ENCODE results near the gene ANGPTL2.

DNA sequence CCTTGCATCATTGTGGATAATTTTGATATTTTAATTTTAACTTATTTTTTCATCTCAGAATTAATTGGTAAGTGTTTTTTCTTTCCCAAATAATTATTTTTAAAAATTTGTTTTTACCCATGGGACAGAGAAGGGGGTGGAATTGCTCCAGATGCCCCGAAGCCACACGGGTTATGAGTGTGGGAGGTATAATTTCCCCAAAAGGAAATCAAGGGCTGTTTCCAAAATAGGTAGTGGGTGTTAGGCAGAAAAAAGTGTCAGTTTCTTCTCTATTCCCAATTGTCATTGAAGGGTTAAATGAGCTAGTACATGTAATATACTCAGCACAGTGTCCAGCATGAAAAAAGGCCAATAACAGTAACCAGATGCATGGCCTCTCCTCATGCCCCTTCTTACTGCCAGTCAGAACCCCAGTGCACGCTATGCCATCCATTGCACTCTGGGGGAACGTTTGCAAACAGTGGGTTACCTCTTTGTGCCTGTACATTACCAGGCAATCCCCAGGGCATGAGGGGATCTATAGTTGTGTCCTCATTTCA, 36.4 kb upstream of the ANGPTL2 start:
- TF ChIP-seq, protein P1, sequence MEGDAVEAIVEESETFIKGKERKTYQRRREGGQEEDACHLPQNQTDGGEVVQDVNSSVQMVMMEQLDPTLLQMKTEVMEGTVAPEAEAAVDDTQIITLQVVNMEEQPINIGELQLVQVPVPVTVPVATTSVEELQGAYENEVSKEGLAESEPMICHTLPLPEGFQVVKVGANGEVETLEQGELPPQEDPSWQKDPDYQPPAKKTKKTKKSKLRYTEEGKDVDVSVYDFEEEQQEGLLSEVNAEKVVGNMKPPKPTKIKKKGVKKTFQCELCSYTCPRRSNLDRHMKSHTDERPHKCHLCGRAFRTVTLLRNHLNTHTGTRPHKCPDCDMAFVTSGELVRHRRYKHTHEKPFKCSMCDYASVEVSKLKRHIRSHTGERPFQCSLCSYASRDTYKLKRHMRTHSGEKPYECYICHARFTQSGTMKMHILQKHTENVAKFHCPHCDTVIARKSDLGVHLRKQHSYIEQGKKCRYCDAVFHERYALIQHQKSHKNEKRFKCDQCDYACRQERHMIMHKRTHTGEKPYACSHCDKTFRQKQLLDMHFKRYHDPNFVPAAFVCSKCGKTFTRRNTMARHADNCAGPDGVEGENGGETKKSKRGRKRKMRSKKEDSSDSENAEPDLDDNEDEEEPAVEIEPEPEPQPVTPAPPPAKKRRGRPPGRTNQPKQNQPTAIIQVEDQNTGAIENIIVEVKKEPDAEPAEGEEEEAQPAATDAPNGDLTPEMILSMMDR (IDR thresholded peaks at IDR 0.05) = no peak
- no peak for TF ChIP-seq EP300 (IDR thresholded peaks at IDR 0.05)
- TF ChIP-seq POLR2AphosphoS5 (IDR thresholded peaks at IDR 0.05) = no peak
